Upper lobe of left lung (tissue), 4 donors: ENCODE measurements around the gene LTBP1.
"Not testable (repeated sequence)": the region's sequence is repeated elsewhere in the genome, so short reads cannot be mapped to it uniquely, and the experiment has no call there.

Source experiments
- POLR2A ChIP-seq, 4 donors: fragments of 450-650 bp; IDR thresholded peaks; one replicate each; pipeline ENCODE4 v1.5.1; 2016 to 2017; ENCODE audit warnings: antibody characterized with exemption in 4 of 4, mild to moderate bottlenecking in 2 of 4
- TF ChIP-seq, protein P1 (sequence below), 6 experiments: fragments of 450-650 bp in 4 of 6; fragments of 200-600 bp in 2 of 6; sonication (generic) in 2 of 6; IDR thresholded peaks; one replicate each; pipeline ENCODE4 v1.5.1; 2016 to 2019; ENCODE audit warnings: antibody characterized with exemption in 6 of 6

DNA sequence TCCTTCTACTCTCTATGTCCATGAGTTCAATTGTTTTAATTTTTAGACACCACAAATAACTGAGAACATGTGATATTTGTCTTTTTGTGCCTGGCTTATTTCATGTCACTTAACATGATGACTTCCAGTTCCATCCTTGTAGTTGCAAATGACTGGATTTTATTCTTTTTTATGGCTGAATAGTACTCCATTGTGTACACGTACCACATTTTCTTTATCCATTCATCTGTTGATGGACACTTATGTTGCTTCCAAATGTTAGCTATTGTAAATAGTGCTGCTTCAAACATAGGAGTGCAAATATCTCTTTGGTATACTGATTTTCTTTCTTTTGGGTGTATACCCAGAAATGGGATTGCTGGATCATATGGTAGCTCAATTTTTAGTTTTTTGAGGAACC is 27.0 kb downstream of the LTBP1 start:
- TF ChIP-seq, protein P1, sequence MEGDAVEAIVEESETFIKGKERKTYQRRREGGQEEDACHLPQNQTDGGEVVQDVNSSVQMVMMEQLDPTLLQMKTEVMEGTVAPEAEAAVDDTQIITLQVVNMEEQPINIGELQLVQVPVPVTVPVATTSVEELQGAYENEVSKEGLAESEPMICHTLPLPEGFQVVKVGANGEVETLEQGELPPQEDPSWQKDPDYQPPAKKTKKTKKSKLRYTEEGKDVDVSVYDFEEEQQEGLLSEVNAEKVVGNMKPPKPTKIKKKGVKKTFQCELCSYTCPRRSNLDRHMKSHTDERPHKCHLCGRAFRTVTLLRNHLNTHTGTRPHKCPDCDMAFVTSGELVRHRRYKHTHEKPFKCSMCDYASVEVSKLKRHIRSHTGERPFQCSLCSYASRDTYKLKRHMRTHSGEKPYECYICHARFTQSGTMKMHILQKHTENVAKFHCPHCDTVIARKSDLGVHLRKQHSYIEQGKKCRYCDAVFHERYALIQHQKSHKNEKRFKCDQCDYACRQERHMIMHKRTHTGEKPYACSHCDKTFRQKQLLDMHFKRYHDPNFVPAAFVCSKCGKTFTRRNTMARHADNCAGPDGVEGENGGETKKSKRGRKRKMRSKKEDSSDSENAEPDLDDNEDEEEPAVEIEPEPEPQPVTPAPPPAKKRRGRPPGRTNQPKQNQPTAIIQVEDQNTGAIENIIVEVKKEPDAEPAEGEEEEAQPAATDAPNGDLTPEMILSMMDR (IDR thresholded peaks at IDR 0.05): not testable (repeated sequence)
- TF ChIP-seq POLR2A (IDR thresholded peaks at IDR 0.05): not testable (repeated sequence)
